GM12865 (cell line): ENCODE measurements around the gene NAT10.
"Not testable (repeated sequence)": the region's sequence is repeated elsewhere in the genome, so short reads cannot be mapped to it uniquely, and the experiment has no call there.

ENCODE experiments used
- DNase-seq: peaks from one replicate; pipeline ENCODE4 v3.0.0; 2010; ENCODE audit warnings: low read depth
- H3K4me3 ChIP-seq: 2 replicates; pipeline ENCODE4 v1.5.1; 2011; ENCODE audit warnings: mild to moderate bottlenecking, low read depth, low read length, control low read depth
- TF ChIP-seq, protein P1 (sequence below): IDR thresholded peaks from 2 replicates; pipeline ENCODE4 v1.5.1; 2011; ENCODE audit warnings: low read length, control low read depth, low read depth, inconsistent platforms; ENCODE audit not compliant: insufficient read depth; ENCODE audit errors: missing control alignments

NAT10 gene

DNA sequence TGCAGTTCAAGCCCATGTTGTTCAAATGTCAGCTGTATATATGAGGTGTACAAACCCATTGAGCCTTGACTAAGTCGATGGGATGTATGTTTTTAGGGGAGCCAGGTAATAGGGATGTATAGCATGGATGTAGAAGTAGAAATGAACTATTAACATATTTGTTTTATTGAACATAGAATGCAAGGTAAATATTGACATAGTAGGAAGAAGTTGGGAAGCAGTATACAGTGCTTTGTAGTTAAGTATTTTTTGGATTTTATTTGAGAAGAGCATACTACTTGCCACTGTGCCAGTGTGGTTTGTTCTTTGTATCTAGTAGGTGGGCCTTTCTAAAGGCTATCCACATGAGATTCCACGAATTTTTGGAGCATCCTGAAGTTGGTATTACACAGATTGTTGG, 20.8 kb upstream of the NAT10 start:
- H3K4me3 ChIP-seq, result no peak overlapping the region
- DNase-seq, result no peak
- TF ChIP-seq, protein P1, sequence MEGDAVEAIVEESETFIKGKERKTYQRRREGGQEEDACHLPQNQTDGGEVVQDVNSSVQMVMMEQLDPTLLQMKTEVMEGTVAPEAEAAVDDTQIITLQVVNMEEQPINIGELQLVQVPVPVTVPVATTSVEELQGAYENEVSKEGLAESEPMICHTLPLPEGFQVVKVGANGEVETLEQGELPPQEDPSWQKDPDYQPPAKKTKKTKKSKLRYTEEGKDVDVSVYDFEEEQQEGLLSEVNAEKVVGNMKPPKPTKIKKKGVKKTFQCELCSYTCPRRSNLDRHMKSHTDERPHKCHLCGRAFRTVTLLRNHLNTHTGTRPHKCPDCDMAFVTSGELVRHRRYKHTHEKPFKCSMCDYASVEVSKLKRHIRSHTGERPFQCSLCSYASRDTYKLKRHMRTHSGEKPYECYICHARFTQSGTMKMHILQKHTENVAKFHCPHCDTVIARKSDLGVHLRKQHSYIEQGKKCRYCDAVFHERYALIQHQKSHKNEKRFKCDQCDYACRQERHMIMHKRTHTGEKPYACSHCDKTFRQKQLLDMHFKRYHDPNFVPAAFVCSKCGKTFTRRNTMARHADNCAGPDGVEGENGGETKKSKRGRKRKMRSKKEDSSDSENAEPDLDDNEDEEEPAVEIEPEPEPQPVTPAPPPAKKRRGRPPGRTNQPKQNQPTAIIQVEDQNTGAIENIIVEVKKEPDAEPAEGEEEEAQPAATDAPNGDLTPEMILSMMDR, result no peak

DNA sequence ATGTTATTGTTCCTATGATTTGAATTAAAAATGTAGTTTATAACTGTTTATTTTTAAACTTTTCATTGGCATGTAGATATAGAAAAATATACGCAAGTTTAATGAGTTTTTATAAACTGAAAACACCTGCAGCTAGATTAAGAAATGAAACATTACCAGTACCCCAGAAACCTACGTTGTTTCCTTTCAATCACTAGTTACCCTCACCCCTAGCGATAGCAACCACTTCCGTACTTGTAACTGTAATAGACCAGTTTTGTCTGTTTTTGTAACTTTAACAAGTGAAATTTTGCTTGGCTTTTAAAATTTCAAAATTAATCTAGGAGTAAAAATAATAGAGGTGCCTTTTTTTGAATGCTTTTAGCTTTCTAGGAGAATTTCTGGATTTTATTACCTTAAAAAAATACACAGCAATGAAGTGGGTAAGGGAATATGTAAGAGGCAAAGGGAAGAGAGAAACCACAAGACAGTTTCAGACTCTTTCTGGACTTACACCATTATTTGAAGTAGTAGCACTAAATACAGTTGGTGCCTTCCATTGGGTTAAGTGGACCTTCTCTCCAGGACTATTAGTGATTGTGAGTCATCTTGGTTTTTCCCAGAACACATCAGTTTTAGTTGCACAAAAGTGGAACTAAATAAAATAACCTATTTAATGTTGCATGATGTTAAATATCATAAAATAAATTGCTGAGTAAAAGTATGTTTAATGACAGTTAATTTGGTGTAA, 18.7 kb upstream of the NAT10 start:
- TF ChIP-seq, protein P1, result no peak
- no peak overlapping the region for H3K4me3 ChIP-seq
- peak; percentile 17 for DNase-seq

DNA sequence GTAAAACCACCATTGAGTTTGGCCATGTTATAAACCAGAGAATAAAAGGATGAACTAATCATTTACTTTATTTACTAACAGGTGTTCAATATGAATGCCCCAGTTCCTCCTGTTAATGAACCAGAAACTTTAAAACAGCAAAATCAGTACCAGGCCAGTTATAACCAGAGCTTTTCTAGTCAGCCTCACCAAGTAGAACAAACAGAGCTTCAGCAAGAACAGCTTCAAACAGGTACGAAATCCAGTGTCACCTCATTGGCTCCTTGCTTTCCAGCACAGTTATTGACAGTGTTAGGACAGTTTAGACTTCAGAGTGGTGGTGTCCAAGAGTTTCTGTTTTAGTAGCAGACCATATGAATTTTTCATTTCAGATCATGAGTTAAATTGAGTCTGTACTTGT, 13.6 kb upstream of the NAT10 start:
- TF ChIP-seq, protein P1, result no peak
- H3K4me3 ChIP-seq, result no peak overlapping the region
- no peak for DNase-seq

DNA sequence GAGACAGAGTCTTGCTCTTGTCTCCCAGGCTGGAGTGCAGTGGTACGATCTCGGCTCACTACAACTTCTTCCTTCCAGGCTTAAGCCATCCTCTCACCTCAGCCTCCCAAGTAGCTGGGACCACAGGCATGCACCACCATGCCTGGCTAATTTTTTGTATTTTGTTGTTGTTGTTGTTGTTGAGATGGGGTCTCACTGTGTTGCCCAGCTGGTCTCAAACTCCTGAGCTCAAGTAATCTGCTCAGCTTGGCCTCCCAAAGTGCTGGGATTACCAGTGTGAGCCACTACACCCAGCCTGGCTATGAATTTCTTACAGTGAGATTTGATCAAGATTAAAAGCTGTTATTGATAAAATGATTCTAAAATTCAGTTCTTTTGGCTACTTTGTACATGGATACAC, 10.5 kb upstream of the NAT10 start:
- not testable (repeated sequence) for DNase-seq, H3K4me3 ChIP-seq

DNA sequence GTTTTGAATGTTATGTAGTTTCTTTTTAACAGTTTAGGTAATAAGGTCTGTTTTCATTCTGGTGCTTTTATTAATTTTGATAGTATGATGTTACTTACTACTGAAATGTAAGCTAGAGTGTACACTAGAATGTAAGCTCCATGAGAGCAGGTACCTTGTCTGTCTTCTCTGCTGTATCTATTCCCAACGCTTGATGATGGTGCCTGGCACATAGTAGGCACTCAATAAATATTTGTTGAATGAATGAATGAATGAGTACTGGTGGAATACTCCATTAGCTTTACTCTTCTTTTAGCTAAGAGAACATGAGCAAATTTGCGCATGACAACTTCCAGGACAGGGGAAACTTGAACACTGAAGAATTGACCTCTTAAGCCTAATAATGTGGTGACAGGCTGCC, 6.6 kb upstream of the NAT10 start:
- TF ChIP-seq, protein P1, result no peak
- no peak overlapping the region for H3K4me3 ChIP-seq
- no peak for DNase-seq

DNA sequence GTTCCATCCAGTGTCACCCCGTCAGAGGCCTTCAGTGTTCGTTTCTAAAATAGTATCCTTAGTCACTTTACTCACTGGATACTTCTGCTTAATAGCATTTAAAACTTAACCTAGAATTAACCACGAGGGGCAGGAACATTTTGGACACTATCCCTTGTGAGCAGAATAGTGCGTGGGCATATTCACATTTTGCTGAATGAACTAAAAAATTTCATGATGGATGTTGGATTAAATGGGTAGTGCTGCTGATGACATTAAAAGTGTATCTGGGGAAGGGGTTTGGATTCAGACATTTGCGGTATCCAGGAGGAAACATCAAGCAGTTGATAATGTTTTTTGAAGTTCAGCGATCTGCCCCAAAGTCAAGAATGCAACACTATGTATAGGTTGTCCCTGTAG, 750 bp upstream of the NAT10 start:
- no peak for DNase-seq
- TF ChIP-seq, protein P1, result no peak
- peak overlapping the region; percentile 91 for H3K4me3 ChIP-seq

DNA sequence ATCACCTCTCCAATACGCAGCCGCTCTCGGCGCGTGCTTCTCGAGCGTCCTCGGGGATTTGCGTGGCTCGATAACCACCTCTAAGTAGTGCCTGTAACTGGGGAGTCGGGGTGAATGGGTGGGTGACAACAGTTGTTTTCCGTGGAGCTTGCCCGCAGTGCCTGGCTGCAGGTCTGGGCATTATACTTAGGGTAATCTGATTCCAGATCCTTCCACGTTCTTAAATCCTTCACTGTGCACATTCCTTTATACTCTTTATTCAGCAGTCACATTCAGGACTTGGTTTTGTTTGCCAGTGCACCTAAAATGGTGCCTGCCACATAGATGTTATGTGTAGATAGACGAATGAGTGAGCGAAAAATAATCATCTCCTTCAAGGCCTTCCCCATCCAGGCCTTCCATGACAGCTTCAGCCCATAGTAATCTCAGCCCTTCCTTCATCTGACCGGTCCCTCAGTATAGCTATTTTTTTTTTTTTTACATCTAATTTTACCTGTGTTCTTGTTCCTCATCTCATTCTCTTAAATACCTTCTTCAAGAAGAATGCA, 602 bp downstream of the NAT10 start:
- no peak for DNase-seq
- H3K4me3 ChIP-seq, result peak overlapping the region; percentile 91
- TF ChIP-seq, protein P1, result no peak
